ENCODE data around the gene IFI30.

IFI30 gene

GRCh38 chr19:18226956-18227780 lies 53.6 kb downstream of the IFI30 start:
- DNase-seq (ENCODE audit: low read depth) = no peak
- TF ChIP-seq CTCF (conservative IDR thresholded peaks at IDR 0.05; ENCODE audit: control insufficient read depth, insufficient read depth, low read depth, low read length) = no peak

More at GRCh38 chr19:18226956-18227780, 53.6 kb downstream of the IFI30 start:
- H3K4me3 ChIP-seq (ENCODE audit: control insufficient read depth, low read depth, low read length) = no peak overlapping the region
